HepG2 (cell line): ENCODE measurements around the gene ZNF446. TPM values are rescaled to one million over a fixed set of nuclear protein-coding genes. Genes with fewer than 3 reads are reported as not detected.

Source experiments
- ATF7 ChIP-seq, 2 experiments: fragments of 450-650 bp in 1 of 2; sonication (generic) in 1 of 2; formaldehyde crosslinking in 1 of 2; IDR thresholded peaks; 2 replicates each; pipeline versions ENCODE4 v1.4.0 to v1.6.1; 2016 to 2020; ENCODE audit warnings: antibody characterized with exemption in 1 of 2, mild to moderate bottlenecking in 1 of 2, missing genetic modification reagents in 1 of 2
- HNRNPLL ChIP-seq: fragments of 200-400 bp; formaldehyde crosslinking; IDR thresholded peaks from 2 replicates; pipeline ENCODE4 v1.6.1; 2017; ENCODE audit warnings: mild to moderate bottlenecking, low read depth, low read length; ENCODE audit not compliant: poor library complexity, severe bottlenecking
- KDM3A ChIP-seq: IDR thresholded peaks from 2 replicates; pipeline ENCODE4 v1.6.1; 2018; ENCODE audit warnings: low read depth, missing compliant biosample characterization
- NONO ChIP-seq, 2 experiments: fragments of 450-650 bp in 1 of 2; sonication (generic) in 1 of 2; formaldehyde crosslinking in 1 of 2; IDR thresholded peaks in 1 of 2; conservative IDR thresholded peaks in 1 of 2; 2 replicates each; pipeline versions ENCODE4 v1.6.1 to v1.8.0; 2017 to 2022; ENCODE audit warnings: mild to moderate bottlenecking in 1 of 2, missing genetic modification reagents in 1 of 2, moderate library complexity in 1 of 2
- RARA ChIP-seq: IDR thresholded peaks from 2 replicates; pipeline ENCODE4 v1.6.1; 2016; ENCODE audit warnings: missing genetic modification reagents, missing compliant biosample characterization
- SMAD3 ChIP-seq: sonication (generic); formaldehyde crosslinking; IDR thresholded peaks from 2 replicates; pipeline ENCODE4 v1.4.0; 2020; ENCODE audit warnings: missing genetic modification reagents
- SP1 ChIP-seq, 2 experiments: fragments of 450-650 bp in 1 of 2; sonication (generic) in 1 of 2; formaldehyde crosslinking in 1 of 2; IDR thresholded peaks; 2 replicates each; pipeline versions ENCODE4 v1.4.0 to v1.6.1; 2016 to 2020; ENCODE audit warnings: missing genetic modification reagents in 1 of 2
- TFDP1 ChIP-seq: IDR thresholded peaks from 2 replicates; pipeline ENCODE4 v1.6.1; 2016; ENCODE audit warnings: missing compliant biosample characterization, missing genetic modification reagents, borderline replicate concordance
- ZBTB46 ChIP-seq: sonication (generic); formaldehyde crosslinking; IDR thresholded peaks from 2 replicates; pipeline ENCODE4 v1.4.0; 2020; ENCODE audit warnings: mild to moderate bottlenecking, missing genetic modification reagents, borderline replicate concordance
- ZFP62 ChIP-seq: sonication (generic); formaldehyde crosslinking; IDR thresholded peaks from 2 replicates; pipeline ENCODE4 v1.4.0; 2020; ENCODE audit warnings: missing genetic modification reagents
- ZKSCAN5 ChIP-seq: sonication (generic); formaldehyde crosslinking; IDR thresholded peaks from 2 replicates; pipeline ENCODE4 v1.5.1; 2020; ENCODE audit warnings: mild to moderate bottlenecking, missing genetic modification reagents
- ZNF333 ChIP-seq: sonication (generic); formaldehyde crosslinking; IDR thresholded peaks from 2 replicates; pipeline ENCODE4 v1.4.0; 2020; ENCODE audit warnings: mild to moderate bottlenecking, missing genetic modification reagents, borderline replicate concordance
- ZNF569 ChIP-seq: sonication (generic); formaldehyde crosslinking; IDR thresholded peaks from 2 replicates; pipeline ENCODE4 v1.5.0; 2020; ENCODE audit warnings: mild to moderate bottlenecking, missing genetic modification reagents, moderate library complexity, borderline replicate concordance
- ZNF724P ChIP-seq: sonication (generic); formaldehyde crosslinking; IDR thresholded peaks from 2 replicates; pipeline ENCODE4 v1.8.0; 2022; ENCODE audit warnings: missing genetic modification reagents, borderline replicate concordance
- polyA plus RNA-seq, 8 experiments: library from polyadenylated mRNA; depleted of rRNA in 3 of 8; stranded (reverse) in 7 of 8; unstranded in 1 of 8; fragments of >200 nt; fragmentation: Illumina TruSeq in 4 of 8; extraction: Trizol in 4 of 8; gene quantifications; 2 replicates each; pipeline versions ENCODE4 v1.2.1 to v1.2.3, GENCODE V29; 2011 to 2016; ENCODE audit warnings: low read depth in 4 of 8, missing spikeins in 1 of 8, mixed read lengths in 1 of 8; ENCODE audit not compliant: insufficient read depth in 1 of 8
- total RNA-seq, 5 experiments: library from RNA; depleted of rRNA; stranded (reverse); fragments of >200 nt; fragmentation: Illumina TruSeq; extraction: Trizol; gene quantifications; 2 replicates each; pipeline ENCODE4 v1.2.3, GENCODE V29; 2016; ENCODE audit warnings: low read depth in 1 of 5
- TF ChIP-seq, protein P1 (sequence below): sonication (generic); formaldehyde crosslinking; IDR thresholded peaks from 2 replicates; pipeline ENCODE4 v1.9.0; 2021; ENCODE audit warnings: mild to moderate bottlenecking, missing genetic modification reagents
- TF ChIP-seq, protein P2 (sequence below): IDR thresholded peaks from 2 replicates; pipeline ENCODE4 v1.6.1; 2016; ENCODE audit warnings: control low read depth

The ZNF446 gene
- total and polyA plus RNA-seq, 2 of the 13 experiments (the other 11 are each of a cell fraction or from before 2014, with no cell fraction given), result 3.0 to 3.6 TPM

- TF ChIP-seq, protein P1, sequence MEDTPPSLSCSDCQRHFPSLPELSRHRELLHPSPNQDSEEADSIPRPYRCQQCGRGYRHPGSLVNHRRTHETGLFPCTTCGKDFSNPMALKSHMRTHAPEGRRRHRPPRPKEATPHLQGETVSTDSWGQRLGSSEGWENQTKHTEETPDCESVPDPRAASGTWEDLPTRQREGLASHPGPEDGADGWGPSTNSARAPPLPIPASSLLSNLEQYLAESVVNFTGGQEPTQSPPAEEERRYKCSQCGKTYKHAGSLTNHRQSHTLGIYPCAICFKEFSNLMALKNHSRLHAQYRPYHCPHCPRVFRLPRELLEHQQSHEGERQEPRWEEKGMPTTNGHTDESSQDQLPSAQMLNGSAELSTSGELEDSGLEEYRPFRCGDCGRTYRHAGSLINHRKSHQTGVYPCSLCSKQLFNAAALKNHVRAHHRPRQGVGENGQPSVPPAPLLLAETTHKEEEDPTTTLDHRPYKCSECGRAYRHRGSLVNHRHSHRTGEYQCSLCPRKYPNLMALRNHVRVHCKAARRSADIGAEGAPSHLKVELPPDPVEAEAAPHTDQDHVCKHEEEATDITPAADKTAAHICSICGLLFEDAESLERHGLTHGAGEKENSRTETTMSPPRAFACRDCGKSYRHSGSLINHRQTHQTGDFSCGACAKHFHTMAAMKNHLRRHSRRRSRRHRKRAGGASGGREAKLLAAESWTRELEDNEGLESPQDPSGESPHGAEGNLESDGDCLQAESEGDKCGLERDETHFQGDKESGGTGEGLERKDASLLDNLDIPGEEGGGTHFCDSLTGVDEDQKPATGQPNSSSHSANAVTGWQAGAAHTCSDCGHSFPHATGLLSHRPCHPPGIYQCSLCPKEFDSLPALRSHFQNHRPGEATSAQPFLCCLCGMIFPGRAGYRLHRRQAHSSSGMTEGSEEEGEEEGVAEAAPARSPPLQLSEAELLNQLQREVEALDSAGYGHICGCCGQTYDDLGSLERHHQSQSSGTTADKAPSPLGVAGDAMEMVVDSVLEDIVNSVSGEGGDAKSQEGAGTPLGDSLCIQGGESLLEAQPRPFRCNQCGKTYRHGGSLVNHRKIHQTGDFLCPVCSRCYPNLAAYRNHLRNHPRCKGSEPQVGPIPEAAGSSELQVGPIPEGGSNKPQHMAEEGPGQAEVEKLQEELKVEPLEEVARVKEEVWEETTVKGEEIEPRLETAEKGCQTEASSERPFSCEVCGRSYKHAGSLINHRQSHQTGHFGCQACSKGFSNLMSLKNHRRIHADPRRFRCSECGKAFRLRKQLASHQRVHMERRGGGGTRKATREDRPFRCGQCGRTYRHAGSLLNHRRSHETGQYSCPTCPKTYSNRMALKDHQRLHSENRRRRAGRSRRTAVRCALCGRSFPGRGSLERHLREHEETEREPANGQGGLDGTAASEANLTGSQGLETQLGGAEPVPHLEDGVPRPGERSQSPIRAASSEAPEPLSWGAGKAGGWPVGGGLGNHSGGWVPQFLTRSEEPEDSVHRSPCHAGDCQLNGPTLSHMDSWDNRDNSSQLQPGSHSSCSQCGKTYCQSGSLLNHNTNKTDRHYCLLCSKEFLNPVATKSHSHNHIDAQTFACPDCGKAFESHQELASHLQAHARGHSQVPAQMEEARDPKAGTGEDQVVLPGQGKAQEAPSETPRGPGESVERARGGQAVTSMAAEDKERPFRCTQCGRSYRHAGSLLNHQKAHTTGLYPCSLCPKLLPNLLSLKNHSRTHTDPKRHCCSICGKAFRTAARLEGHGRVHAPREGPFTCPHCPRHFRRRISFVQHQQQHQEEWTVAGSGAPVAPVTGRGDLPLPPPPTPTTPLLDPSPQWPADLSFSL (CRISPR knock-in tag), result 0 out of 2 replicates have a peak, but pooled peaks have one; percentile 11
- TF ChIP-seq ATF7 (IDR thresholded peaks at IDR 0.05) (no peak), ATF7 (CRISPR knock-in tag; IDR thresholded peaks at IDR 0.05) (peak; percentile 80), TFDP1 (peak; percentile 77), NONO (IDR thresholded peaks at IDR 0.05) (no peak), NONO (CRISPR knock-in tag; conservative IDR thresholded peaks at IDR 0.05) (peak; percentile 99), ZBTB46 (CRISPR knock-in tag) (peak; percentile 74; the same call in 1 of the 2 replicates), SMAD3 (CRISPR knock-in tag) (peak; percentile 98), RARA (CRISPR knock-in tag) (peak; percentile 76), KDM3A (CRISPR knock-in tag) (peak; percentile 98), ZNF569 (CRISPR knock-in tag) (peak; percentile 94; the same call in 1 of the 2 replicates), ZNF333 (peak; percentile 86), ZNF724P (CRISPR knock-in tag) (peak; percentile 92), ZFP62 (no peak), ZKSCAN5 (CRISPR knock-in tag) (no peak), HNRNPLL (peak; percentile 95), SP1 (IDR thresholded peaks at IDR 0.05) (no peak), SP1 (CRISPR knock-in tag; IDR thresholded peaks at IDR 0.05) (peak; percentile 94)
- TF ChIP-seq, protein P2, sequence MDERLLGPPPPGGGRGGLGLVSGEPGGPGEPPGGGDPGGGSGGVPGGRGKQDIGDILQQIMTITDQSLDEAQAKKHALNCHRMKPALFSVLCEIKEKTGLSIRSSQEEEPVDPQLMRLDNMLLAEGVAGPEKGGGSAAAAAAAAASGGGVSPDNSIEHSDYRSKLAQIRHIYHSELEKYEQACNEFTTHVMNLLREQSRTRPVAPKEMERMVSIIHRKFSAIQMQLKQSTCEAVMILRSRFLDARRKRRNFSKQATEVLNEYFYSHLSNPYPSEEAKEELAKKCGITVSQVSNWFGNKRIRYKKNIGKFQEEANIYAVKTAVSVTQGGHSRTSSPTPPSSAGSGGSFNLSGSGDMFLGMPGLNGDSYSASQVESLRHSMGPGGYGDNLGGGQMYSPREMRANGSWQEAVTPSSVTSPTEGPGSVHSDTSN (CRISPR knock-in tag), result peak; percentile 31; the same call in 1 of the 2 replicates
Observed at GRCh38 chr19:58519355-58520256, 43.5 kb downstream of the ZNF446 start, which contains the start of gene ZBTB45 (continued).
